H1 (cell line): ENCODE results near the gene SERPINB1. TPM values are rescaled to one million over a fixed set of nuclear protein-coding genes. Genes with fewer than 3 reads are reported as not detected.

ENCODE experiments used
- CTCF ChIA-PET: fragments of 300-600 bp; sonication (Branson Sonifier 250); formaldehyde crosslinking; loops from one replicate; lab custom pipeline; 2021; ENCODE audit not compliant: partially characterized antibody; lab: Charles Lee
- POLR2A ChIA-PET: fragments of 300-600 bp; sonication (Branson Sonifier 250); formaldehyde crosslinking; loops from one replicate; lab custom pipeline; 2021; ENCODE audit warnings: inconsistent platforms; ENCODE audit not compliant: partially characterized antibody; lab: Charles Lee
- DNase-seq, 2 experiments: peaks; one replicate each; pipeline versions ENCODE4 v3.0.0 to v3.0.0-alpha.2; 2010 to 2022; ENCODE audit warnings: low spot score in 2 of 2, low read depth in 1 of 2, mixed read lengths in 1 of 2
- FAIRE-seq: peaks from 2 replicates; lab custom pipeline; 2011; peaks lifted over from hg19 to GRCh38; lab: Jason Lieb, UNC
- H2AFZ ChIP-seq: 2 replicates; pipeline ENCODE4 v1.8.1; 2012; ENCODE audit warnings: low read length, inconsistent platforms
- H2AK5ac ChIP-seq: 2 replicates; pipeline ENCODE4 v1.6.1; 2013; ENCODE audit warnings: low read depth, low read length
- H2BK120ac ChIP-seq: replicated peaks from 2 replicates; pipeline ENCODE3; 2013; ENCODE audit warnings: low read depth, low read length, inconsistent platforms
- H2BK12ac ChIP-seq: 2 replicates; pipeline ENCODE4 v1.6.1; 2013; ENCODE audit warnings: low read depth, low read length
- H2BK15ac ChIP-seq: 2 replicates; pipeline ENCODE4 v1.6.1; 2013; ENCODE audit warnings: low read length
- H2BK20ac ChIP-seq: 2 replicates; pipeline ENCODE4 v1.6.1; 2013; ENCODE audit warnings: low read length
- H2BK5ac ChIP-seq: 2 replicates; pipeline ENCODE4 v1.6.1; 2013; ENCODE audit warnings: low read depth, low read length
- H3K14ac ChIP-seq: 2 replicates; pipeline ENCODE4 v1.6.1; 2013; ENCODE audit warnings: inconsistent platforms; ENCODE audit not compliant: insufficient read length
- H3K18ac ChIP-seq: 2 replicates; pipeline ENCODE4 v1.6.1; 2013; ENCODE audit warnings: low read length; ENCODE audit errors: extremely low read depth
- H3K23ac ChIP-seq: 2 replicates; pipeline ENCODE4 v1.6.1; 2013; ENCODE audit warnings: inconsistent platforms; ENCODE audit not compliant: insufficient read length
- H3K23me2 ChIP-seq: 2 replicates; pipeline ENCODE4 v1.6.1; 2013; ENCODE audit warnings: low read depth, low read length
- H3K27ac ChIP-seq: 2 replicates; pipeline ENCODE4 v1.6.1; 2011; ENCODE audit warnings: low read depth, low read length, inconsistent platforms
- H3K27me3 ChIP-seq, 4 experiments: replicated peaks in 1 of 4; 1 replicate in 1 of 4; 2 replicates in 3 of 4; pipeline versions ENCODE4 v1.6.1 to v1.8.1; 2011 to 2013; ENCODE audit warnings: low read length in 3 of 4, mild to moderate bottlenecking in 3 of 4, inconsistent platforms in 2 of 4, mixed read lengths in 2 of 4, moderate library complexity in 1 of 4; ENCODE audit not compliant: control insufficient read depth in 3 of 4, insufficient read depth in 3 of 4; ENCODE audit errors: extremely low read depth in 1 of 4
- H3K36me3 ChIP-seq, 4 experiments: 2 replicates each; pipeline versions ENCODE4 v1.6.1 to v1.8.1; 2011 to 2013; ENCODE audit warnings: mild to moderate bottlenecking in 4 of 4, low read length in 3 of 4, moderate library complexity in 2 of 4, control low read depth in 1 of 4, inconsistent platforms in 1 of 4; ENCODE audit not compliant: insufficient read depth in 4 of 4, control insufficient read depth in 2 of 4
- H3K4ac ChIP-seq: replicated peaks from 2 replicates; pipeline ENCODE3; 2013; ENCODE audit warnings: low read length, low read depth, mixed read lengths, inconsistent platforms; ENCODE audit not compliant: insufficient read length
- H3K4me1 ChIP-seq, 4 experiments: replicated peaks in 1 of 4; 1 replicate in 1 of 4; 2 replicates in 3 of 4; pipeline versions ENCODE4 v1.6.1 to v1.8.1; 2011 to 2013; ENCODE audit warnings: low read length in 3 of 4, inconsistent platforms in 2 of 4, mixed read lengths in 1 of 4; ENCODE audit not compliant: insufficient read depth in 4 of 4, control insufficient read depth in 3 of 4
- H3K4me2 ChIP-seq, 2 experiments: 2 replicates each; pipeline versions ENCODE4 v1.6.1 to v1.8.1; 2011 to 2013; ENCODE audit warnings: low read depth in 2 of 2, low read length in 2 of 2, control low read depth in 1 of 2, inconsistent platforms in 1 of 2, mild to moderate bottlenecking in 1 of 2; ENCODE audit not compliant: insufficient read depth in 1 of 2
- H3K4me3 ChIP-seq, 4 experiments: fragments of 200-600, 300-600 bp in 1 of 4; sonication (generic), shearing (Covaris generic), sonication (Bioruptor Twin) in 1 of 4; 2 replicates each; pipeline versions ENCODE4 v1.5.1 to v1.8.1; 2011 to 2016; ENCODE audit warnings: low read length in 4 of 4, low read depth in 3 of 4, control low read depth in 2 of 4, inconsistent platforms in 2 of 4, mild to moderate bottlenecking in 2 of 4, mixed read lengths in 1 of 4, moderate library complexity in 1 of 4; ENCODE audit not compliant: insufficient read depth in 2 of 4; ENCODE audit errors: extremely low read depth in 1 of 4
- H3K56ac ChIP-seq: replicated peaks from 2 replicates; pipeline ENCODE3; 2013; ENCODE audit warnings: low read depth, mild to moderate bottlenecking, mixed read lengths, low read length, inconsistent platforms; ENCODE audit not compliant: insufficient read length
- H3K79me1 ChIP-seq: 2 replicates; pipeline ENCODE4 v1.6.1; 2013; ENCODE audit warnings: low read depth, low read length, control low read depth
- H3K79me2 ChIP-seq, 2 experiments: 2 replicates each; pipeline versions ENCODE4 v1.6.1 to v1.8.1; 2012 to 2013; ENCODE audit warnings: low read length in 2 of 2, mild to moderate bottlenecking in 2 of 2, inconsistent platforms in 1 of 2; ENCODE audit not compliant: insufficient read depth in 2 of 2, control insufficient read depth in 1 of 2
- H3K9ac ChIP-seq, 4 experiments: replicated peaks in 1 of 4; 1 replicate in 1 of 4; 2 replicates in 3 of 4; pipeline versions ENCODE4 v1.6.1 to v1.8.1; 2011 to 2013; ENCODE audit warnings: low read depth in 3 of 4, low read length in 3 of 4, control low read depth in 2 of 4, mild to moderate bottlenecking in 2 of 4, moderate library complexity in 2 of 4, inconsistent platforms in 1 of 4; ENCODE audit errors: extremely low read depth in 1 of 4
- H3K9me3 ChIP-seq, 2 experiments: 2 replicates each; pipeline versions ENCODE4 v1.6.1 to v1.8.1; 2012 to 2013; ENCODE audit warnings: mild to moderate bottlenecking in 2 of 2, moderate library complexity in 2 of 2, control low read depth in 1 of 2, inconsistent platforms in 1 of 2, low read depth in 1 of 2, low read length in 1 of 2, mixed read lengths in 1 of 2; ENCODE audit not compliant: insufficient read depth in 2 of 2
- H4K20me1 ChIP-seq, 2 experiments: replicated peaks in 1 of 2; 2 replicates each; pipeline versions ENCODE3 to v1.8.1; 2011 to 2013; ENCODE audit warnings: inconsistent platforms in 2 of 2, low read length in 2 of 2, mild to moderate bottlenecking in 1 of 2; ENCODE audit not compliant: insufficient read depth in 2 of 2, control insufficient read depth in 1 of 2
- H4K5ac ChIP-seq: 2 replicates; pipeline ENCODE4 v1.6.1; 2013; ENCODE audit warnings: low read length, low read depth, mixed read lengths, inconsistent platforms; ENCODE audit not compliant: insufficient read length
- H4K8ac ChIP-seq: 2 replicates; pipeline ENCODE4 v1.8.0; 2013; ENCODE audit warnings: mild to moderate bottlenecking, moderate library complexity, low read length, inconsistent platforms; ENCODE audit not compliant: insufficient read depth; ENCODE audit errors: extremely low read depth
- H4K91ac ChIP-seq: replicated peaks from 2 replicates; pipeline ENCODE3; 2013; ENCODE audit warnings: low read length, mixed read lengths, inconsistent platforms; ENCODE audit not compliant: insufficient read length
- CEBPB ChIP-seq: IDR thresholded peaks from 2 replicates; pipeline ENCODE4 v1.6.1; 2012; ENCODE audit warnings: low read depth, low read length
- JUND ChIP-seq: IDR thresholded peaks from 2 replicates; pipeline ENCODE4 v1.6.1; 2011; ENCODE audit warnings: mild to moderate bottlenecking, improper control_type of control experiment, low read length
- MAFK ChIP-seq: IDR thresholded peaks from 2 replicates; pipeline ENCODE4 v1.6.1; 2012; ENCODE audit warnings: low read depth, mild to moderate bottlenecking, improper control_type of control experiment, low read length
- SIN3A ChIP-seq, 2 experiments: IDR thresholded peaks in 1 of 2; conservative IDR thresholded peaks in 1 of 2; 2 replicates each; pipeline ENCODE4 v1.6.1; 2011 to 2012; ENCODE audit warnings: low read length in 2 of 2, improper control_type of control experiment in 1 of 2, low read depth in 1 of 2, mild to moderate bottlenecking in 1 of 2
- YY1 ChIP-seq: IDR thresholded peaks from 2 replicates; pipeline ENCODE4 v1.6.1; 2011; ENCODE audit warnings: low read depth, mild to moderate bottlenecking, low read length
- WGBS, 2 experiments: shearing (Covaris generic) in 1 of 2; methylation state at CpG; one replicate each; pipeline versions ENCODE4 v1.1.6 to v1.1.7; 2013 to 2015; ENCODE audit warnings: low lambda C conversion rate in 2 of 2, mixed read lengths in 2 of 2, inconsistent platforms in 1 of 2, low coverage in 1 of 2, missing lambda C conversion rate in 1 of 2; ENCODE audit not compliant: insufficient replicate concordance in 2 of 2, insufficient coverage in 1 of 2, insufficient read length in 1 of 2; ENCODE audit errors: extremely low coverage in 1 of 2, missing lambda C conversion rate in 1 of 2; 5-methylcytosine and 5-hydroxymethylcytosine counted together
- polyA plus RNA-seq, 7 experiments: library from polyadenylated mRNA; depleted of rRNA in 3 of 7; stranded (reverse) in 5 of 7; unstranded in 2 of 7; fragments of >200 nt in 5 of 7; fragments of 200-250 nt in 2 of 7; gene quantifications; 1 replicate in 5 of 7; 2 replicates in 1 of 7; 4 replicates in 1 of 7; pipeline versions ENCODE4 v1.2.1 to v1.2.3, GENCODE V29; 2011 to 2013; ENCODE audit warnings: missing spikeins in 2 of 7, mixed read lengths in 2 of 7
- total RNA-seq: library from RNA; stranded (reverse); fragmentation: NEBNext Ultra II Directional; extraction: Animal tissue kit (Norgen Biotek cat#: 25700); gene quantifications from 2 replicates; pipeline ENCODE4 v1.2.1, GENCODE V29; 2021

The SERPINB1 gene
- total and polyA plus RNA-seq, 2 of the 8 experiments (the other 6 are each of a cell fraction or from before 2014, with no cell fraction given): 8.1 to 17.3 TPM

DNA sequence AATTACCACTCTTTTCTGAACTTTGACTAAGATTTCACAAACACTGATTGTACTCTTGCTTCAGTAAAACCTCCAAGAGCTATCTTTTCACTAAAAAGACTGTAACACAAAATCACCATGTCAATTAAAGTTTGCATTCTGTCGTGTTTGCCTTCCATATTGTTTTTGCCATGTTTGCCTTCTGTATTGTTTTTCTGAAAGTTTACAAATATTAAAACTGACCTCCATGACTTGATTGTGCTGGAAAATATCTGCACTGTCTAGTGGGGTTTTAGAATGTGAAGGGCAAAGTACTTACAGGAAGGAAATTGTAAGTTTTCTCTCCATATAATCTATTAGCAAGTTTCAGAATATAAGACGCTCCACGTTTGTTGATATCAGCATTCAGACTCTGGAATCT, 3.4 kb downstream of the SERPINB1 start:
- H4K5ac ChIP-seq: no peak overlapping the region
- H3K36me3 ChIP-seq: peaks cover 3 to 21% (median 5%) of the 10 kb centered on the region in 4 experiments; a peak in 7 of 8 replicates
- H3K23ac ChIP-seq: no peak overlapping the region
- H4K20me1 ChIP-seq: peaks cover 0 to 2% of the 10 kb centered on the region in 2 experiments
- H3K18ac ChIP-seq: no peak overlapping the region
- H3K79me2 ChIP-seq: no peaks in the 10 kb centered on the region
- no peak overlapping the region for H2BK12ac ChIP-seq
- no peak overlapping the region for H3K4me2 ChIP-seq
- H3K79me1 ChIP-seq: no peaks in the 10 kb centered on the region
- no peak overlapping the region for H3K27ac ChIP-seq
- FAIRE-seq: no peak
- H3K4me3 ChIP-seq: no peak overlapping the region
- no peak overlapping the region for H2BK120ac ChIP-seq
- WGBS, 2 experiments: 86% methylated on average over 3 of the region's 3 CpGs; no CpG with 5 or more reads in 1 of the 2 experiments
- H3K56ac ChIP-seq: no peak overlapping the region
- no peak overlapping the region for H2BK15ac ChIP-seq
- H3K27me3 ChIP-seq: no peaks in the 10 kb centered on the region
- DNase-seq: no peak
- TF ChIP-seq JUND (no peak), CEBPB (no peak), YY1 (no peak), MAFK (no peak), SIN3A (conservative IDR thresholded peaks at IDR 0.05 in 1 of 2, IDR thresholded peaks at IDR 0.05 in 1 of 2; ENCODE audit: low read depth in 1 of 2, low read length in 2 of 2) (no peak)
- H4K8ac ChIP-seq: no peak overlapping the region
- no peak overlapping the region for H3K14ac ChIP-seq
- H3K4me1 ChIP-seq: peaks cover 6 to 17% (median 9%) of the 10 kb centered on the region in 4 experiments
- H3K9me3 ChIP-seq: no peaks in the 10 kb centered on the region
- H2AK5ac ChIP-seq: no peak overlapping the region
- no peak overlapping the region for H2BK20ac ChIP-seq
- ChIA-PET CTCF (interaction anchor here (0.5 to 1.5 kb wide), 4 partner anchors 9 to 113 kb away, joined by 3 to 4 read pairs (median 4); no protein-coding TSS in a partner anchor), POLR2A (no interaction called here)
- H4K91ac ChIP-seq: no peak overlapping the region
- H3K23me2 ChIP-seq: peaks cover 5% of the 10 kb centered on the region; the same call in 1 of the 2 replicates
- H2AFZ ChIP-seq: no peak overlapping the region
- H3K4ac ChIP-seq: no peak overlapping the region
- no peak overlapping the region for H3K9ac ChIP-seq
- H2BK5ac ChIP-seq: no peak overlapping the region
